Breast epithelium (tissue), 3 donors: ENCODE data around the gene CEACAM5.

Experiments used
- CTCF ChIP-seq, 3 donors: fragments of 450-650 bp; IDR thresholded peaks; one replicate each; pipeline ENCODE4 v1.5.1; 2016 to 2017; ENCODE audit warnings: antibody characterized with exemption in 3 of 3, mild to moderate bottlenecking in 3 of 3, moderate library complexity in 3 of 3
- POLR2A ChIP-seq: fragments of 450-650 bp; IDR thresholded peaks from one replicate; pipeline ENCODE4 v1.6.1; 2016; ENCODE audit warnings: antibody characterized with exemption, mild to moderate bottlenecking, moderate library complexity
- POLR2AphosphoS5 ChIP-seq, 3 donors: sonication (generic); formaldehyde crosslinking; IDR thresholded peaks; one replicate each; pipeline ENCODE4 v1.6.1; 2017; ENCODE audit warnings: antibody characterized with exemption in 3 of 3

- TF ChIP-seq CTCF (IDR thresholded peaks at IDR 0.05) (no peak), POLR2A (no peak), POLR2AphosphoS5 (IDR thresholded peaks at IDR 0.05) (no peak)
These were observed at the start of gene CEACAM5 for GRCh38 chr19:41708481-41708880.
